Mucosa of gallbladder (tissue), 1 donor: Measurements from ENCODE around the gene NEXN. TPM values are rescaled to one million over a fixed set of nuclear protein-coding genes. Genes with fewer than 3 reads are reported as not detected.

ENCODE experiments used
- DNase-seq: peaks from one replicate; pipeline ENCODE4 v3.0.0-alpha.2; 2020; ENCODE audit warnings: low spot score
- total RNA-seq: library from RNA; stranded (reverse); gene quantifications from one replicate; pipeline ENCODE4 v1.2.1, GENCODE V29; 2021
- donor health status: DM: no; HTN: no; CAD: no.

The NEXN gene
- total RNA-seq: 36.5 TPM

GRCh38 chr1:77888081-77888780 lies at the start of gene NEXN:
Gene NEXN, plus strand, starts transcription at chr1:77888624. Its CDS starts 27,483 bp downstream, at chr1:77916107.
- DNase-seq: peak; percentile 64

GRCh38 chr1:77841574-77841973 lies 46.9 kb upstream of the NEXN start:
- no peak for DNase-seq

- DNase-seq: no peak
Observed at GRCh38 chr1:77845951-77846350, 42.5 kb upstream of the NEXN start.

- no peak for DNase-seq
Observed at GRCh38 chr1:77846966-77847365, 41.5 kb upstream of the NEXN start.

- DNase-seq: no peak
Observed at GRCh38 chr1:77847621-77848080, 40.8 kb upstream of the NEXN start.

GRCh38 chr1:77850082-77850481 lies 38.3 kb upstream of the NEXN start:
- no peak for DNase-seq

- DNase-seq: no peak
Observed at GRCh38 chr1:77857552-77857951, 30.9 kb upstream of the NEXN start.

- no peak for DNase-seq
Observed at GRCh38 chr1:77858725-77859124, 29.7 kb upstream of the NEXN start.

- no peak for DNase-seq
Observed at GRCh38 chr1:77859248-77859647, 29.2 kb upstream of the NEXN start.

- DNase-seq: no peak
Observed at GRCh38 chr1:77866296-77866695, 22.1 kb upstream of the NEXN start.

GRCh38 chr1:77872645-77873044 lies 15.8 kb upstream of the NEXN start:
- DNase-seq: no peak

- no peak for DNase-seq
Observed at GRCh38 chr1:77873461-77873860, 15.0 kb upstream of the NEXN start.

GRCh38 chr1:77874804-77875445 lies 13.5 kb upstream of the NEXN start:
- DNase-seq: no peak

- no peak for DNase-seq
Observed at GRCh38 chr1:77876884-77877283, 11.5 kb upstream of the NEXN start.

- no peak for DNase-seq
Observed at GRCh38 chr1:77881061-77881460, 7.4 kb upstream of the NEXN start.

GRCh38 chr1:77882411-77882810 lies 6.0 kb upstream of the NEXN start:
- DNase-seq: no peak

- DNase-seq: peak; percentile 12
Observed at GRCh38 chr1:77888781-77889642, 588 bp downstream of the NEXN start.

GRCh38 chr1:77889671-77890070 lies 1.2 kb downstream of the NEXN start:
- no peak for DNase-seq

- no peak for DNase-seq
Observed at GRCh38 chr1:77891200-77891599, 2.8 kb downstream of the NEXN start.

- DNase-seq: no peak
Observed at GRCh38 chr1:77899647-77900320, 11.4 kb downstream of the NEXN start.

GRCh38 chr1:77900687-77901293 lies 12.4 kb downstream of the NEXN start:
- DNase-seq: peak; percentile 28

- no peak for DNase-seq
Observed at GRCh38 chr1:77905603-77906002, 17.2 kb downstream of the NEXN start.
